Activated CD4-positive, alpha-beta memory T cell treated with anti-CD3 and anti-CD28 coated beads, Interleukin-2, amount 10 ng/mL, durations not matched to agents 7 days and 5 days (primary cell): Measurements from ENCODE around the gene FCER1G. TPM values are rescaled to one million over a fixed set of nuclear protein-coding genes. Genes with fewer than 3 reads are reported as not detected.
"Not testable (repeated sequence)": the region's sequence is repeated elsewhere in the genome, so short reads cannot be mapped to it uniquely, and the experiment has no call there.

Experiments used
- CTCF ChIA-PET: fragments of 350-600 bp; sonication (Branson Sonifier 250); formaldehyde crosslinking; loops from one replicate; lab custom pipeline; 2021; ENCODE audit warnings: antibody characterized with exemption, inconsistent platforms; lab: Charles Lee
- POLR2A ChIA-PET: fragments of 350-600 bp; sonication (Branson Sonifier 250); formaldehyde crosslinking; loops from one replicate; lab custom pipeline; 2021; ENCODE audit warnings: antibody characterized with exemption; lab: Charles Lee
- DNase-seq: peaks from one replicate; pipeline ENCODE4 v3.0.0-alpha.2; 2020
- H3K27ac Mint-ChIP-seq: one replicate; pipeline ENCODE4 v1.8.0; 2021; ENCODE audit warnings: mild to moderate bottlenecking, mixed read lengths
- H3K27me3 Mint-ChIP-seq: one replicate; pipeline ENCODE4 v1.8.0; 2021; ENCODE audit warnings: mixed read lengths
- H3K36me3 Mint-ChIP-seq: one replicate; pipeline ENCODE4 v1.8.0; 2021; ENCODE audit warnings: low read depth, mixed read lengths
- H3K4me1 Mint-ChIP-seq: one replicate; pipeline ENCODE4 v1.8.0; 2021; ENCODE audit warnings: mixed read lengths
- H3K4me3 Mint-ChIP-seq: one replicate; pipeline ENCODE4 v1.8.0; 2021; ENCODE audit warnings: mild to moderate bottlenecking, mixed read lengths
- H3K9me3 Mint-ChIP-seq: one replicate; pipeline ENCODE4 v1.8.0; 2021; ENCODE audit warnings: mixed read lengths
- total RNA-seq, 2 experiments: library from RNA; stranded (reverse); gene quantifications; one replicate each; pipeline ENCODE4 v1.2.3, GENCODE V29; 2021

Gene FCER1G
- total RNA-seq, 2 experiments from 2014 or later: 1.1 to 1.3 TPM

DNA sequence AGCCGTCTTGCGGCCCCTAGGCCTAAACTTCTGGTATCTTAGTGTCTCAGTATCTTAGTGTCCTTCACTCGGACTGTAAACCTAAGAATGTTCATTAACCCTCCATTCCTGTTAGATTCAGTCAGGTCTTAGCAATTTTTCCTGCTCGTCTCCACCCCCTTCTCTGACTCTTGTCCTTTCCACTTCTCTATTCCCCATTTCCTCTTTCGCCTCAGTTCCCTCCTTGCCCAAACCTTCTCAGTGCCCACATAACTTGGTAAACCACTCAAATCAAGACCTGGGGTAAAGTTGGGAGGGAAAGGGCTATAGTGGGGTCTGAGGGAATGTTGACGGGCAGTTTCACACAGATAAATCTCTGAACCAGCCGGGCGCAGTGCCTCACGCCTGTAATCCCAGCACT, 726 bp upstream of the FCER1G start:
- Mint-ChIP-seq H3K9me3 (no peaks in the 10 kb centered on the region), H3K27me3 (no peaks in the 10 kb centered on the region), H3K4me1 (peaks cover 44% of the 10 kb centered on the region), H3K27ac (no peak overlapping the region), H3K36me3 (peaks cover 52% of the 10 kb centered on the region), H3K4me3 (no peak overlapping the region)
- ChIA-PET CTCF (no interaction called here), POLR2A (interaction anchor here (3.9 kb wide), 1 partner anchor 12 kb away, joined by 26 read pairs; the partner anchor contains the start of gene NDUFS2)
- no peak for DNase-seq

GRCh38 chr1:161216945-161217712, 2.0 kb downstream of the FCER1G start:
- Mint-ChIP-seq H3K36me3 (peaks cover 28% of the 10 kb centered on the region), H3K4me1 (peaks cover 43% of the 10 kb centered on the region), H3K27ac (peak overlapping the region; percentile 7), H3K4me3 (no peak overlapping the region), H3K27me3 (no peaks in the 10 kb centered on the region), H3K9me3 (no peaks in the 10 kb centered on the region)
- ChIA-PET CTCF (interaction anchor here (0.6 to 3.2 kb wide), 5 partner anchors 9 to 165 kb away, joined by 3 to 30 read pairs (median 4); partner anchors contain the start of gene TOMM40L), POLR2A (interaction anchor here (1.3 to 5.2 kb wide), 4 partner anchors 9 to 35 kb away, joined by 3 to 44 read pairs (median 12); partner anchors contain the start of genes NDUFS2 and TOMM40L)
- no peak for DNase-seq

- ChIA-PET POLR2A (interaction anchor here (1.3 to 5.2 kb wide), 4 partner anchors 8 to 36 kb away, joined by 3 to 44 read pairs (median 12); partner anchors contain the start of genes NDUFS2 and TOMM40L), CTCF (interaction anchor here (0.6 to 3.5 kb wide), 4 partner anchors 8 to 165 kb away, joined by 3 to 30 read pairs (median 10); partner anchors contain the start of gene TOMM40L)
- Mint-ChIP-seq H3K9me3 (no peaks in the 10 kb centered on the region), H3K27me3 (no peaks in the 10 kb centered on the region), H3K4me3 (no peak overlapping the region), H3K36me3 (peaks cover 24% of the 10 kb centered on the region), H3K4me1 (peaks cover 43% of the 10 kb centered on the region), H3K27ac (no peak overlapping the region)
- no peak for DNase-seq
Observed at GRCh38 chr1:161217831-161218230, 2.7 kb downstream of the FCER1G start.

DNA sequence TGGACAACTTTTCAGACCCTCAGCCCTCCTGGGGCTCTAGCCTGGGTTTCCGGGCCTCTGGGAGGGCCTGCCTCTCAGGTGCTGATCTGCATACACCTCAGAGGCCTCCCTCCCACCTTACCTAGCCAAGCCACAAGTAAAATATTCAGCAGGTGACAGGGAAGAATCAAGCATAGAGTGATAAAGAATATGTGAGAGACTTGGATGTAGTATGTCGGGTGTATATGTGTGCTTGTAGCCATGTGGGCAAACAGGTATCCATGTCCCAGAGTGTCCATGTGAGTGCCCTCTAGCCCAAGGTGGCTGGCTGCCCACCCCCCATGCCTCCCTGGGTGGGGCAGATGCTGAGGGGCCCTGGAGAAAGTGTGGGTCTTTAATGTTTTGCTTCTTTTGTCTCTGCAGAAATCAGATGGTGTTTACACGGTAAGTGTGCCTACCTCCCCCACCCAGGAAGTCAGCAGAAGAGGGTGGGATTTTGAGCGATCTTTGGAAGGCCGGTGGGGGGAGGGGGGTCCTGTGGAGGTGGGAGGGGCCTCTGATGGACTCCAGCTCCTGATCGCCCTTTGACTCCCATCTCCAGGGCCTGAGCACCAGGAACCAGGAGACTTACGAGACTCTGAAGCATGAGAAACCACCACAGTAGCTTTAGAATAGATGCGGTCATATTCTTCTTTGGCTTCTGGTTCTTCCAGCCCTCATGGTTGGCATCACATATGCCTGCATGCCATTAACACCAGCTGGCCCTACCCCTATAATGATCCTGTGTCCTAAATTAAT, 3.4 kb downstream of the FCER1G start:
- no peak for DNase-seq
- H3K27ac Mint-ChIP-seq: no peak overlapping the region
- no peaks in the 10 kb centered on the region for H3K27me3 Mint-ChIP-seq
- no peak overlapping the region for H3K4me3 Mint-ChIP-seq
- H3K36me3 Mint-ChIP-seq: peaks cover 17% of the 10 kb centered on the region
- no peaks in the 10 kb centered on the region for H3K9me3 Mint-ChIP-seq
- ChIA-PET POLR2A (interaction anchor here (1.1 to 5.2 kb wide), 4 partner anchors 12 to 156 kb away, joined by 3 to 44 read pairs (median 7); partner anchors contain the start of gene NDUFS2), CTCF (interaction anchor here (1.6 to 5.1 kb wide), 3 partner anchors 10 to 164 kb away, joined by 8 to 16 read pairs (median 15); partner anchors contain the start of gene PPOX)
- peaks cover 43% of the 10 kb centered on the region for H3K4me1 Mint-ChIP-seq

GRCh38 chr1:161219078-161219892, 4.2 kb downstream of the FCER1G start:
- peaks cover 43% of the 10 kb centered on the region for H3K4me1 Mint-ChIP-seq
- no peak overlapping the region for H3K4me3 Mint-ChIP-seq
- ChIA-PET CTCF (interaction anchor here (0.9 to 5.1 kb wide), 6 partner anchors 9 to 163 kb away, joined by 3 to 16 read pairs (median 6); partner anchors contain the start of gene PPOX), POLR2A (interaction anchor here (1.1 to 5.2 kb wide), 2 partner anchors 17 to 155 kb away, joined by 3 to 44 read pairs; partner anchors contain the start of gene NDUFS2)
- peaks cover 9% of the 10 kb centered on the region for H3K36me3 Mint-ChIP-seq
- H3K27ac Mint-ChIP-seq: no peak overlapping the region
- no peaks in the 10 kb centered on the region for H3K27me3 Mint-ChIP-seq
- H3K9me3 Mint-ChIP-seq: no peaks in the 10 kb centered on the region
- no peak for DNase-seq

DNA sequence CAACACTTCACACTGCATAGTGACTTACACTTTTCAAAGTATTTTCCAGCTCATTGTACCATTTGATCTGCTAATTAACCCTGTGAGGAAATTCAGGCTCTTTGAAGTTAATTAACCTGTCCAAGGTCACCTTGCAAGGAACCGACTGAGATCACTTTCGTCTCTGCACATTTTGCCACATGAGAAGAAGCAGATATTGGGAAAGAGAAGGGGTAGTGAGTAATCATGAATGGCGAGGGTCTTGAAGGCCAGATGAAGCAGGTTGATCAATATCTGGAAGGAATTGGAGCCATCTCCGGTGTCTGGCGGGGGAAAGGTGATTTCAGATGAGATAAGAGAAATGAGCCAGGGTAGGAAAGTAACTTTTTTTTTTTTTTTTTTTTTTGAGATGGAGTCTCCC, 4.9 kb downstream of the FCER1G start:
- peaks cover 3% of the 10 kb centered on the region for H3K36me3 Mint-ChIP-seq
- peaks cover 41% of the 10 kb centered on the region for H3K4me1 Mint-ChIP-seq
- ChIA-PET CTCF (interaction anchor here (0.6 to 5.1 kb wide), 7 partner anchors 9 to 162 kb away, joined by 3 to 16 read pairs (median 5); partner anchors contain the start of gene PPOX), POLR2A (interaction anchor here (5.2 kb wide), 1 partner anchor 17 kb away, joined by 44 read pairs; the partner anchor contains the start of gene NDUFS2)
- H3K4me3 Mint-ChIP-seq: no peak overlapping the region
- no peak for DNase-seq
- no peak overlapping the region for H3K27ac Mint-ChIP-seq
- H3K9me3 Mint-ChIP-seq: no peaks in the 10 kb centered on the region
- no peaks in the 10 kb centered on the region for H3K27me3 Mint-ChIP-seq

- no peak for DNase-seq
- Mint-ChIP-seq H3K27me3 (no peaks in the 10 kb centered on the region), H3K4me1 (peaks cover 48% of the 10 kb centered on the region), H3K36me3 (peaks cover 2% of the 10 kb centered on the region), H3K9me3 (no peaks in the 10 kb centered on the region), H3K27ac (no peak overlapping the region), H3K4me3 (no peak overlapping the region)
- ChIA-PET CTCF (interaction anchor here (0.9 to 10.7 kb wide), 6 partner anchors 12 to 160 kb away, joined by 3 to 193 read pairs (median 11); partner anchors contain the start of genes CFAP126, NDUFS2 and PPOX), POLR2A (interaction anchor here (0.8 to 2.8 kb wide), 4 partner anchors 12 to 39 kb away, joined by 3 to 12 read pairs (median 4); partner anchors contain the start of gene NDUFS2)
Observed at GRCh38 chr1:161222175-161223019, 7.3 kb downstream of the FCER1G start.

DNA sequence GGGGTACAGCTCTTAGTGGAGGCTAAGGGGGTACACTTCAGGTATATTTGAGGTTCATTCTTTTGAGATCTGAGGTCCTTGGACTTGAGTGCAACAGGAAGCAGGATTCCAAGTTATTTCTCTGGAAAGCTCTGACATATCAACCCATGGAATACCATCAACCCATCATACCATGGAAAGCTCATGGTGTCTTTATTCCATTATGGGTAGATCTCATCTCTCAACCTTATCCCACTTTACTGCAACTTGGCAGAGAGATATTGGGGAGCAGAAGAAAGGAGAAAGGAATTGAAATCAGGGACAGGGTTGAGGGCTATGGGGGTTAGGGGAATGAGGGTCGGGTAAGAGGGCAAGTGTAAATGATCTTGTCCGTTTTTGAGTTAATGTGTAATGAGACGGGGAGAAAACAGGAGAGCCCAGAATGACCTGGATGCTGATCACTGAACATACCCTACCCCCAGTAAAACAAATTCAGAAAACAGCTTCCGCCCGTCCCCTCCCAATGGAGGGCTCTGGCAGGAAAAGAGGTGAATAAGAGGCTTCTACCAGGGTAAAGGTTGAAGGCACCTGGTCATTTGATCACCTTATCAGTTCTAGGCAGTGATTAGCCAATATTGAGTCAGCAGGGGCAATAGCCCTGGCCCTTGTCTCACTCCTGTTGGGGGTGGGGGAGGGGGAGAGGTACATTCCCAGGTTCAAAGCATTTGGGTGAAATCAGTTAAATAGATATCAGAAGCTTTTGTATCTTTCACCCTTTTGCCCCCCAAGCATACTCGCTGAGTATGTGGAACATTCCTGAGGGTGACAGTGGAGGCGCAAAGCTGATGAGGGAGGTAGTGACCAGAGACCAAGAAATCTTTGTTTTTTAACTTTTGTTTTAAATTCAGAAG, 9.0 kb downstream of the FCER1G start:
- Mint-ChIP-seq H3K27me3 (no peaks in the 10 kb centered on the region), H3K27ac (peak overlapping the region; percentile 16), H3K9me3 (no peaks in the 10 kb centered on the region), H3K4me1 (peaks cover 47% of the 10 kb centered on the region), H3K4me3 (no peak overlapping the region), H3K36me3 (peaks cover 18% of the 10 kb centered on the region)
- ChIA-PET CTCF (interaction anchor here (1.6 to 10.7 kb wide), 10 partner anchors 8 to 159 kb away, joined by 6 to 193 read pairs (median 44); partner anchors contain the start of genes CFAP126, FCER1G, NDUFS2 and PPOX), POLR2A (interaction anchor here (1.3 to 3.5 kb wide), 2 partner anchors 13 to 21 kb away, joined by 5 to 69 read pairs; partner anchors contain the start of gene NDUFS2)
- no peak for DNase-seq

GRCh38 chr1:161224695-161225087, 9.6 kb downstream of the FCER1G start:
- ChIA-PET CTCF (interaction anchor here (1.4 to 10.7 kb wide), 13 partner anchors 8 to 158 kb away, joined by 5 to 193 read pairs (median 57); partner anchors contain the start of genes CFAP126, FCER1G, KLHDC9 and NDUFS2), POLR2A (interaction anchor here (2.3 to 3.5 kb wide), 2 partner anchors 22 to 42 kb away, joined by 32 to 69 read pairs; partner anchors contain the start of gene NDUFS2)
- Mint-ChIP-seq H3K36me3 (peaks cover 24% of the 10 kb centered on the region), H3K4me1 (peaks cover 47% of the 10 kb centered on the region)
- not testable (repeated sequence) for H3K9me3 Mint-ChIP-seq, DNase-seq, H3K4me3 Mint-ChIP-seq, H3K27ac Mint-ChIP-seq, H3K27me3 Mint-ChIP-seq

DNA sequence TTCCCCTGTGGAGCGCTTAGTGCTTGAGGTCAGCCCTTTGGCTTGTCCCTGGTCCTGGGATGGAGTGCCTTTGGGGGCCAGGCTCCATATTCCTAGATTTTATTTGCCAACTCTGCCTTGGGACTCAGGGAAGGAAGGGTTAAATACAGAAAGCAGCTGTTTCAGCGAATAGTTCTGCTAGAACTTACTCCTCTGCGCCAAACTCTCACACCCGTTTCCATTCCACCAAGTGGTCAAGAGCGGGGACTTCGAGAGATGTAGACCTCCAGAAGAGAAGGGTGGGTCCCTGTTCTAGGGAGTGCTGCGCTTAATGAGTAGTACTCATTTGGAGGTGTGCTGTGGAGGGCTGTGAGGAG, 10.1 kb downstream of the FCER1G start:
- peaks cover 27% of the 10 kb centered on the region for H3K36me3 Mint-ChIP-seq

More for the DNA sequence above, 10.1 kb downstream of the FCER1G start:
- DNase-seq: no peak
- peak overlapping the region; percentile 94 for H3K27ac Mint-ChIP-seq
- ChIA-PET POLR2A (interaction anchor here (0.6 to 3.5 kb wide), 29 partner anchors 8 to 963 kb away, joined by 3 to 69 read pairs (median 5); partner anchors contain the start of genes ARHGAP30, DCAF8, NDUFS2 and NIT1), CTCF (interaction anchor here (0.7 to 10.7 kb wide), 46 partner anchors 9 to 524 kb away, joined by 3 to 193 read pairs (median 6); partner anchors contain the start of genes ADAMTS4, ARHGAP30, B4GALT3 and CFAP126)
- H3K4me3 Mint-ChIP-seq: peak overlapping the region; percentile 20
- no peaks in the 10 kb centered on the region for H3K9me3 Mint-ChIP-seq
- peaks cover 45% of the 10 kb centered on the region for H3K4me1 Mint-ChIP-seq
- H3K27me3 Mint-ChIP-seq: no peaks in the 10 kb centered on the region
